HEK293 (cell line): ENCODE results near the gene VAV2.
A peak's percentile ranks its signal among the peaks of the same experiment; 100 is the strongest.

Experiments used
- CTCF ChIA-PET: fragments of 350-600 bp; formaldehyde crosslinking; extraction: SDS; loops from one replicate; lab custom pipeline; 2021; ENCODE audit warnings: antibody characterized with exemption; lab: Yijun Ruan, JAX
- POLR2A ChIA-PET: fragments of 300-600 bp; formaldehyde crosslinking; extraction: SDS; loops from one replicate; lab custom pipeline; 2020; ENCODE audit warnings: antibody characterized with exemption, inconsistent platforms; lab: Yijun Ruan, JAX
- H3K27ac ChIP-seq: fragments of 200-500 bp; sonication (Bioruptor generic); 2 replicates; pipeline ENCODE4 v1.5.1; 2014; ENCODE audit warnings: low read depth, low read length, control low read depth, inconsistent platforms; ENCODE audit errors: extremely low read depth
- H3K36me3 ChIP-seq, 2 experiments: fragments of 200-500 bp in 1 of 2; sonication (Bioruptor generic) in 1 of 2; 1 replicate in 1 of 2; 2 replicates in 1 of 2; pipeline ENCODE4 v1.5.1; 2014 to 2017; ENCODE audit warnings: inconsistent platforms in 2 of 2, low read length in 2 of 2; ENCODE audit not compliant: control insufficient read depth in 2 of 2, insufficient read depth in 1 of 2
- H3K4me1 ChIP-seq: fragments of 200-500 bp; sonication (Bioruptor generic); 2 replicates; pipeline ENCODE4 v1.5.1; 2014; ENCODE audit warnings: mild to moderate bottlenecking, low read length, inconsistent platforms; ENCODE audit not compliant: control insufficient read depth, insufficient read depth
- H3K4me3 ChIP-seq: 2 replicates; pipeline ENCODE4 v1.5.1; 2011; ENCODE audit warnings: low read depth, mild to moderate bottlenecking, control low read depth, low read length, moderate library complexity
- H3K9me3 ChIP-seq: fragments of 200-500 bp; sonication (Bioruptor generic); 2 replicates; pipeline ENCODE4 v1.5.1; 2014; ENCODE audit warnings: low read depth, low read length, inconsistent platforms; ENCODE audit not compliant: control insufficient read depth, insufficient read depth
- EGR2 ChIP-seq: fragments of 450-650 bp; formaldehyde crosslinking; IDR thresholded peaks from 2 replicates; pipeline ENCODE4 v1.5.1; 2016; ENCODE audit warnings: low read depth, missing biosample characterization, missing genetic modification characterization
- ELK4 ChIP-seq: IDR thresholded peaks from 2 replicates; pipeline ENCODE4 v1.6.1; 2011; ENCODE audit warnings: mild to moderate bottlenecking, low read depth, low read length, borderline replicate concordance
- KLF10 ChIP-seq: fragments of 450-650 bp; IDR thresholded peaks from 2 replicates; pipeline ENCODE4 v1.5.1; 2018; ENCODE audit warnings: missing biosample characterization, mild to moderate bottlenecking, missing genetic modification characterization
- KLF7 ChIP-seq: fragments of 450-650 bp; formaldehyde crosslinking; IDR thresholded peaks from 2 replicates; pipeline ENCODE4 v1.5.1; 2016; ENCODE audit warnings: missing biosample characterization, missing genetic modification characterization, borderline replicate concordance
- SP2 ChIP-seq: fragments of 450-650 bp; formaldehyde crosslinking; IDR thresholded peaks from 2 replicates; pipeline ENCODE4 v1.5.1; 2016; ENCODE audit warnings: missing biosample characterization, missing genetic modification characterization
- TRIM28 ChIP-seq: IDR thresholded peaks from 2 replicates; pipeline ENCODE4 v1.6.1; 2011; ENCODE audit warnings: low read length, control low read depth, borderline replicate concordance
- ZBTB10 ChIP-seq: fragments of 450-650 bp; formaldehyde crosslinking; IDR thresholded peaks from 2 replicates; pipeline ENCODE4 v1.5.1; 2016; ENCODE audit warnings: missing biosample characterization, missing genetic modification characterization
- ZEB2 ChIP-seq: fragments of 450-650 bp; formaldehyde crosslinking; IDR thresholded peaks from 2 replicates; pipeline ENCODE4 v1.5.1; 2016; ENCODE audit warnings: missing biosample characterization, missing genetic modification characterization
- ZFHX2 ChIP-seq: fragments of 450-650 bp; formaldehyde crosslinking; conservative IDR thresholded peaks from 2 replicates; pipeline ENCODE4 v1.5.1; 2016; ENCODE audit warnings: missing biosample characterization, missing genetic modification characterization
- ZIC2 ChIP-seq: fragments of 450-650 bp; formaldehyde crosslinking; IDR thresholded peaks from 2 replicates; pipeline ENCODE4 v1.5.1; 2016; ENCODE audit warnings: missing biosample characterization, missing genetic modification characterization
- ZNF10 ChIP-seq: fragments of 450-650 bp; formaldehyde crosslinking; IDR thresholded peaks from 2 replicates; pipeline ENCODE4 v1.5.1; 2017; ENCODE audit warnings: missing biosample characterization, missing genetic modification characterization
- ZNF324 ChIP-seq: fragments of 450-650 bp; formaldehyde crosslinking; IDR thresholded peaks from 2 replicates; pipeline ENCODE4 v1.5.1; 2016; ENCODE audit warnings: missing biosample characterization, missing genetic modification characterization
- ZNF335 ChIP-seq: fragments of 450-650 bp; formaldehyde crosslinking; conservative IDR thresholded peaks from 2 replicates; pipeline ENCODE4 v1.5.1; 2016; ENCODE audit warnings: missing biosample characterization, missing genetic modification characterization
- ZNF544 ChIP-seq: fragments of 450-650 bp; formaldehyde crosslinking; IDR thresholded peaks from 2 replicates; pipeline ENCODE4 v1.5.0; 2017; ENCODE audit warnings: missing biosample characterization, missing genetic modification characterization
- ZNF629 ChIP-seq: fragments of 450-650 bp; formaldehyde crosslinking; IDR thresholded peaks from 2 replicates; pipeline ENCODE4 v1.5.1; 2017; ENCODE audit warnings: missing biosample characterization, missing genetic modification characterization
- ZNF843 ChIP-seq: fragments of 450-650 bp; formaldehyde crosslinking; IDR thresholded peaks from 2 replicates; pipeline ENCODE4 v1.5.1; 2016; ENCODE audit warnings: missing biosample characterization, missing genetic modification characterization
- ZSCAN16 ChIP-seq: fragments of 450-650 bp; formaldehyde crosslinking; IDR thresholded peaks from 2 replicates; pipeline ENCODE4 v1.5.1; 2016; ENCODE audit warnings: missing biosample characterization, missing genetic modification characterization

Gene VAV2

GRCh38 chr9:133850161-133850560 is 142.0 kb downstream of the VAV2 start (continued):
- no peak for TF ChIP-seq ELK4

DNA sequence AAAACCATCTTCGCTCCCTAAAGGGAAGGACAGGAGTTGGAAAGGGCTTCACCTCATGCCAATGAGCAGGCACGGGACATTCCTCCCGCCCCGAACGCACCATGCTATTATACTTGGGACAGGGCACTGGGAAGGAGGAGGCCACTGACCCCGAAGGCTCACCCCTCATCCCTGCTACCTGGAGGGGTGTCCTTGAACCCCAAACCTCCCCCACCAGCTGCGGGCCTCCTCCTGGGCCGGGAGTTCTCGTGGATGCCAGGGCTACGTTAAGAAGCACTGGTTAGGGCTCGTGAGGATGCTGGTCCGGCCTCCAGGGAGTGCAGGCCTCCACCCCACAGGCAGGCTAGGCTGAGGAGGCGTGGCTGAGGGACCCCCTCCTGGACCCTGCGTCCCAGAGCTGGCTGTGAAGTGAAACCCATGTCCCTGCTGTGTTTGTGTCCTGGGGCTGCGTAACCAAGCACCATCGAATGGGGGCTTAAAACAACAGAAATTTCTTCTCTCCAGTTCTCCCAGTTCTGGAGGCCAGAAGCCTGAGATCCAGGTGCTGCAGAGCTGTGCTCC is 142.9 kb downstream of the VAV2 start:
- ChIA-PET POLR2A (no interaction called here), CTCF (interaction anchor here (0.6 to 0.7 kb wide), 2 partner anchors 55 to 1627 kb away, joined by 3 to 4 read pairs; no protein-coding TSS in a partner anchor)
- Histone ChIP-seq H3K27ac (no peak overlapping the region), H3K9me3 (no peaks in the 10 kb centered on the region), H3K4me3 (no peak overlapping the region), H3K4me1 (no peaks in the 10 kb centered on the region), H3K36me3 (no peaks in the 10 kb centered on the region)
- peak; percentile 66 for TF ChIP-seq ZIC2 (tag by site-specific recombination)
- no peak for TF ChIP-seq ZNF843

GRCh38 chr9:133848471-133849109 is 143.5 kb downstream of the VAV2 start:
- Histone ChIP-seq H3K36me3 (no peaks in the 10 kb centered on the region), H3K9me3 (no peaks in the 10 kb centered on the region), H3K4me3 (no peak overlapping the region), H3K27ac (no peak overlapping the region), H3K4me1 (no peaks in the 10 kb centered on the region)
- ChIA-PET CTCF (interaction anchor here (0.8 to 0.9 kb wide), 2 partner anchors 146 to 147 kb away, joined by 3 read pairs; no protein-coding TSS in a partner anchor), POLR2A (no interaction called here)
- TF ChIP-seq KLF10 (tag by site-specific recombination) (no peak), SP2 (tag by site-specific recombination) (no peak), EGR2 (tag by site-specific recombination) (no peak), KLF7 (no peak), ZNF335 (tag by site-specific recombination) (no peak), ZNF324 (tag by site-specific recombination) (no peak), ZNF544 (tag by site-specific recombination) (no peak), ZEB2 (tag by site-specific recombination) (no peak), ZNF629 (no peak), ZSCAN16 (tag by site-specific recombination) (no peak), ZNF10 (tag by site-specific recombination) (no peak), TRIM28 (no peak)

DNA sequence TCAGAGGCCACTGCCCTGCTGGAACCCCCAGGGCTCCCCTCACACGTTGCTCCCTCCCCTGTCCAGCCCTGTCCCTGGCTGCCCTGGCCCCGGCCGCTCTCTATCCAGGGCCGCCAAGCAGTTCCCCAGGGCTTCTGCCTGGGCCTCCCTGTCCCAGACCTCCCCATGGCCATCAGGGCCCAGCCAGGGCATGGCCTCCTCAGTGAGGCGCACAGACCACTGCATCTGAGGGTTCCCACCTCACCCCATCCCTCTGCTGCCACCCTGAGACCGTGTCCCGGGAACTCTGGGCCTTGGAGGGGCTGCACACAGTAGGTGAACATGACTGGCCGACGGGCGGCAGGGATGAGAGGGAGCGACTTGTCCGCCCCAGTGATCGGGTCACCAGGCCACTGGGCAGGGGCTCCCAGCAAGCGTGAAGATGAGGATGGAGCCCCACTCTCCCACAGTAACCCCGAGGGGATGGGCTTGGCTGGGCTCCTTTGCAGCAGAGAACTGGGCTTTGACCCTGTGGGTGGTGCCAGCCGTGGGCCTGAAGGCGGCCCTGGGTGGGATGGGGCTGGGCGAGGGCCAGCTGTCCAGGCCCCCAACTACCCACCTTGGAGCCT is 145.5 kb downstream of the VAV2 start:
- H3K9me3 ChIP-seq = no peaks in the 10 kb centered on the region
- no peaks in the 10 kb centered on the region for H3K36me3 ChIP-seq
- CTCF ChIA-PET = no interaction called here
- TF ChIP-seq ZBTB10 (no peak), ZFHX2 (tag by site-specific recombination) (0 out of 2 replicates have a peak, but pooled peaks have one; percentile 11), EGR2 (tag by site-specific recombination) (0 out of 2 replicates have a peak, but pooled peaks have one; percentile 6)
- no peak overlapping the region for H3K4me3 ChIP-seq
- no peaks in the 10 kb centered on the region for H3K4me1 ChIP-seq
- POLR2A ChIA-PET = no interaction called here
- no peak overlapping the region for H3K27ac ChIP-seq
